TTC549 (cell line): ENCODE data around the gene CIB2.

Source experiments
- FAIRE-seq: peaks from 2 replicates; lab custom pipeline; 2012; peaks lifted over from hg19 to GRCh38; lab: Jason Lieb, UNC

Gene CIB2

DNA sequence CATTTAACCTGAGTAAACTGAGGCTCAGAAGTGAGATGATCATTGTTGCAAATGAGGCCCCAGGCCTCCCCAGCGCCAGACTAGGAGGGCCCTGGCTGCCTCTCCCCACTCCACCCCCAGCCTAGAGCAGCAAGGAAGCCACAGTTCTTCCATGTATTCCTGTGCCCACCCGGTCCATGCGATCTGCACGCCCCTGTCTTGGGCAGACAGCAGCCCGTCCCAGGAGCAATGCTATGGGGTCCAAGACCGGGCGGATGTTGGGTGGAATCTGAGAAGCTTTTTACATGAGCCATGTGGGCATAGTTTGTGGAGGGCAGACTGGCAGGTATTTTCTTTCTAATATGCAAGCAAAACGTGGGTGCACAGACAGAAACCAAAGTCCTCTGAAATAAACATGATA lies 23.8 kb downstream of the CIB2 start:
- FAIRE-seq, result no peak

DNA sequence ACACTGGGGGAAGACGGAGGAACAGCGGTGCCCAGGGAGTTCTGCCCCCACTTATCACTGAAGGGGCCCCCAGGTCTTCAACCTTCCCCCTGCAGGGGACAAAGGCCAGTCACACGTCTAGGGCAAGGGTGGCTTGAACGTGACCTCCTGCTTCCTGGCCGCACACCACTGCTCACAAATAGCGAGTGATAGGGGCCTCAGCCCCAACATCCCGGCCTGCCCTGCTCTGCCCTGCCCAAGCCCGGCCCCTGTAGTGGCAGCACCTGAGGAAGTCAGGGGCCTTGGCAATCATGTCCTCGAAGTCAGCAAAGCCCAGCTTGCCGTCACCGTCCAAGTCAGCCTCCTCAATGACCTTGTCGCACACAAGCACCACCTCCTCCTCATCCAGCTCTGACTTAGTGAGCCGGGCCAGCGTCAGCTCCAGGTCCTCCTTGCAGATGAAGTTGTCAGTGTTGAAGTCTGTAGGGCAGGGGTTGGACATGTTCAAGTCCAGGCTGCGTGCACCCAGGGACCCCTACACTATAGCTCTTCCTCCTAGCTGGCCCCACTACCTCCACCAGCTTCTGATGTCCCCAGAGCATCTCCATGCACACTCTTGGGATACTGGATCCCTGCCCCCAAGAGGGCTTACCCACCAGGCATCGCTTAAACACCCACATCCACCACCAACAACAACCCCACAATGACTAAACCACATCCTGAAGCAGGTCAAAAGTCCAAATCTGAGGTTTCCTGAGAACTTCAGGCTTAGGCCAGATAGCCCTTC lies 25.6 kb downstream of the CIB2 start:
- no peak for FAIRE-seq

DNA sequence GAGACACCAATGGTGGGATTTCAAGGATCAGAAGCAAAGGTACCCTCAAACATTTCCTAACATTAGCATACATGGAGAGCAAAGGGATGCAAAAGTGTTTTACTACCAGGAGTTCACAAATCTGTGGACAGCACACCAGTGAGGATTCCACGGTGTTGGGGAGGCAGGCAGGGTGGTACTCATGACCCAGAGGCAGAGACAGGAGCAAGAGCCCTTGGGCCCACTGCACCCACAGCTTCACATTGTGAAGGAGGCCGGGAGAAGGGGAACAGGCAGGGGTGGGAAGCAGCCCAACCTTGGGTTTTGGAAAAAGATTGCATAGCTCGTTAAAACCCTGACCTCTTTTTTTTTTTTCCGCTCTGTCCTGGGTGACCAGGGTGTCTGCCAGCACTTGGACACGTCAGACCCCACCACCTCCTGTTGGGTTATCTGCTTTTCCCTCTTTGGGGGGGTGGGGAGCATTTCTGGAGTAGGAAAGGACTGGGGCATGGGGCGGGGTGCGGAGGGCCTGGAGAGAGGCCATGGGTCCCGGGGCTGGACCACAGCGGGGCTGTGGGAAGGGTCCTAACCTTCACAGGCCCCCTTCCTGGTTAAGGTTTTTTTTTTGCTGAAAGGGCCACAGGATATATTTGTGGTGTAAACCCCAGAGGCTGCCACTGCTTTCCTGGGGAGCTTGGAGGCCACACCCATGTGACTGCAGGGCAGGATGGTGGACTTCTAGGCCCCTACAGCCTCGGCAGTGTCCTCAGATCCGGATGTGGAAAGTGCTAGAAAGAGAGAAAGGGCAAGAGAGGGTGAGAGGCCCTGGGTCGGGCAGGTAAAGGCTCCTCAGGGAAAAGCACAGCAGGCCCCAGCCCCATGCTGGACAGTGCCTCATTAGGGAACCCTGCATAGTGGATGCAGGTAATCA lies 26.4 kb downstream of the CIB2 start:
- no peak for FAIRE-seq

DNA sequence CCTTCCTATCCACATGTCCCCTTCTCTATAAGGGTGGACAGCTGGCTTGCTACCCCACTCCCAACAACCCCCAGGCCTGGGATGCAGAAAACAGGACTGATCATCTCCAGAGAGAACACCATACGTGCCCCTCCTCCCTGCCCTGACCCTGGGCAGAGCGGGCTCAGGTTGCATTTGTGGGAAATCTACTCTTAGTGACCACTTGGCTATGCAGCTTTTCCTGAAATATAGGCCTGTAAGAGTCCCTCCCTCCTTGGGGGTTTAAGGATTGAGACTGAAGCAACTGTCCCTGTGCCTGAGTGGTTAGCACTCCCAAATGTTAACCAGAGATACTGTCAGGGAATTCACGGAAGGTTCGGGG lies 27.1 kb downstream of the CIB2 start:
- FAIRE-seq, result no peak

DNA sequence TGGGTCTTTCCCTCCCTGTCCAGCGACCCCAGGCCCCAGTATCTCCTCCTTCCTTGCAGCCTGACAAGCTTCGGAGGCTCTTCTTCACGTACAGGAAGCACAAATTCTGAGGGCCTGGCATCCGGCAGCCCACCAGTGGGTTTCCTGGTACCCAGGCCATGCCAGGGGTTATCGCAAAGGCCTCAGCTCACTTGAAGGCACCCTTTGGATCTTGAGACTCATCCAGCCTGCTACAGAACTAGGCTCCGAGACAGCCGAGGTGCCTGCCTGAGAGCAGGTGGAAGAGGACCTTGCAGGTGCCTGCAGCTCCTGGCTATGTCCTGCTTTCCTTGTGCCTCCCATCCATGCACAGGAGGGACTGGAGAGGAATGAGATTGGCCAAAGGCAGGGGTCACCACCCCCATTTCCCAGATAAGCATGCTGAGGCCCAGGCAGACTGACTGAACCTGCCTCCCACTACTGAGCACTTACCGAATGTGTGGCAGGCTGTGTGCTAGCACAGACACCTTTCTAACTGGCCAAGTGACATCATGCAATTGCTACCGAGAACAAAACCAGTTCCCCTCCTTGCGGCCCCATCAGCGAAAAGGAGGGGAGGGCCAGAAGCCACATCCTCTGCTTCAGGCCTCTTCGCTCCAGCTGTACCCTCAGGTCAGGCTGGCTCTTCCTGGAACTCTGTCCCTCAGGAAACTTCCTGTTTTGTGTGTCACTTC lies 27.7 kb downstream of the CIB2 start:
- FAIRE-seq, result no peak

DNA sequence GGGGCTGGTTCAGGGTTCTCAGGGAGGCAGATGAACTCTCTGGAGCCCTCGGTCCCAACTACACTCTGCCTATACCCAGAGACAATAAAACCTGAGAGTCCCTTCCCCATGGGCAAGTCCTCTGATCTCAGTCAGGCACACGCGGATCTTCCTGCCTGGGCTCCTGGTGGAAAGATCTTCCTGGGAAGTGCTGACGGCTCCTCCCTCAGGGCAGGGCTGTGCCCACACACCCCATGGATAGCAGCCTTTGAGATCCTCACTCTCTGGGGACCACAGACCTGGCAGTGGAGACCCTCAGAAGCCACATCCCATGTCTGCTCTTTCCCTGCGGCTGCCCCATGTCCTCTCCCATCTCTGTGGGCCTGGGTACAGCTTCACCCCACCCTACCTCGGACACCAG lies 28.5 kb downstream of the CIB2 start:
- no peak for FAIRE-seq

DNA sequence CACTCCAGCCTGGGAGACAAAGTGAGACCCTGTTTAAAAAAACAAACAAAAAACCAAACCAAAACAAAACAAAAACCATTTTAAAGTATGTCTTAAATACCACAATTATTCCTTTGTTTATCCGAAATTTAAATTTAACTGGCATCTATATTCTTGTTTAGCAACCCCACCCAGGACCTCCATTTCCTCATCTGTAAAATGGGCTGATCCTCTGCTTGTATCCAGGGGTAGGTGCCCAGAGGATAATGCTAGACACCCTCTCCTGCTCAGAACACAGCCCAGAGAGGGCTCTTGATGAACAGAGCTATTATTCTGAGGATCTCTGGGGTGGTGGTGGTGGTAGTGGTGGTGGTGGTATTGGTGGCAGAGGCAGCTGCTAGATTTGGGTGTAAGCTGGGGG lies 29.0 kb downstream of the CIB2 start:
- FAIRE-seq, result no peak

DNA sequence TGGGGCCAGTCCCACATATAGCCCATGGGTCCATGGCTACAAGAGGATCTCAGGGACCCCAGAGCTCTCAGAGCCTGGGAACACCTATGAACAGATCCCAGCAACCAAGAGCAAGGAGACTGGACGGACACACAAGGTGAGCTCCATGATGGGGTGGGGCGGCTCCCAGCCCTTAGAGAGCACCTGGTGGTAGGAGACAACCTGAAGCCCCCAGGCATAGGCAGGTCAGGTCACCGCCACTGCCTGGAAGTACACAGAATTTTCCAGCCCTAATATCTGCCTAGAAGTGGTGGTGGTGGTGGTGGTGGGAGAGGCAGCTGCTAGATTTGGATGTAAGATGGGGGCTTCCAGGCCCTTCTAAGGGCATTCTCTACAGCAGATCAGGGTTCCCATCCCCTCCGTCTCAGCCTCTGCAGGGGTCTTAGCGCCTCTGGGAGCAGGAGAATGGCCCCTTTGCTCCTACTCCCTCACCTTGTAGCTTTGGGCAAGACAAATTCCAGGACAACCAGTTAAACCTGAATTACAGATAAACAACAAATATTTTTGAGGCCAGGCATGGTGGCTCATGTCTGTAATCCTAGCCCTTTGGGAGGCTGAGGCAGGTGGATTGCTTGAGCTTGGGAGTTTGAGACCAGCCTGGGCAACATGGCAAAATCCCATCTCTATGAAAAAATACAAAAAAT lies 29.7 kb downstream of the CIB2 start:
- no peak for FAIRE-seq

DNA sequence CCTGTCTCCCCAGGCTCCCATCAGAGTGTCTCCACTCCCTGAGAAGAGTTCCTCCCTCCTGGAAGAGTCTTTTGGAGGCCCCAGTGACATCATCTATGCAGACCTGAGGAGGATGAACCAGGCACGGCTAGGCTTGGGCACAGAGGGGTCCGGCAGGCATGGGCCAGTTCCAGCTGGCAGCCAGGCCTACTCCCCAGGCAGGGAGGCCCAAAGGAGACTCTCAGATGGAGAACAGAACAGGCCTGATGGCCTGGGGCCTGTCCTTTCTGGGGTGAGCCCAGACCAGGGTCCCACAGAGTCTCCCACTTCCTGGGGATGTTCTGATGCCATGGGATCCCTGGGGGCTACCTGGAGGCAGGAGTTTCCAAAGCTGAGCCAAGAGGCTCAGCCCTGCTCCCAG lies 30.4 kb downstream of the CIB2 start:
- no peak for FAIRE-seq

DNA sequence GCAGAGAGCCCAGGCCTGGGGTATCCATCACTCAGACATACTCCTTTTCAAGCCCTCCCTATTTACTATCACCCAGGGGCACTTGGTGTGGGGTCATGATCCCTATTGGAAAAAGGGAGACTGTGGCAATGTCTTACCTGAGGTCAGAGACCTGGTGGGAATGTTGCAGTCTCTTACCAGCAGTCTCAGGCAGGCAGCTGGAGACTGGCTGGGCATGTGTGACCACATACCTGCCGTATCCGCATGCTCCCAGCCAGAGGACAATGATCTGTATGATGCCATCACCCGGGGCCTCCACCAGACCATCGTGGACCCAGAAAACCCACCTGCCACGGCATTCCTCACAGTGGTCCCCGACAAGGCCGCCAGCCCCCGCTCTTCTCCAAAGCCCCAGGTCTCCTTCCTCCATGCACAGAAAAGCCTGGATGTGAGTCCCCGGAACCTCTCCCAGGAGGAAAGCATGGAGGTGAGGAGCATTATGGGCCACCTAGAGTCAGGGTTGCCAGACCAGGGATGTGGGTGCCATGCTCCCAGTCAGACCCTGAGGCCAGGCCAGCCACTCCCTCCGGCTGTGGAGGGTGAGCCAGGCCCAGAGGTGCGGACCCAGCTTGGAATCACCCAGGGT lies 33.0 kb downstream of the CIB2 start:
- FAIRE-seq, result no peak

DNA sequence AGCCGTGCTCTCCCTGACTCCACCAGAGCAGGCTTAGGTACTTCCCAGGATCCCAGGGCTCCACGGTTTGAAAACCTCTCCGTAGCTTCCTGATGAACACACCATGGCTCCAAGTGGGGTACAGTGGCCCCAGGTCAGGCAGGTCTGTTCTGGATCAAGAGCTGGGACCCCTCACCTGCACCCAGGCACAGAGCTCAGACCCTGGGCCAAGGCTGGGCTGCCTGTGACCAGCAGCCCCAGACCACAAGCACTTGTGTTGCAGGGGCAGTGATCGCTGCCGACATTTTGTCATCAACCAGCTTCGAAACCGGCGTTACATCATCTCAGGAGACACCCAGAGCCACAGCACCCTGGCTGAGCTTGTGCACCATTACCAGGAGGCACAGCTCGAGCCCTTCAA lies 33.6 kb downstream of the CIB2 start:
- no peak for FAIRE-seq

DNA sequence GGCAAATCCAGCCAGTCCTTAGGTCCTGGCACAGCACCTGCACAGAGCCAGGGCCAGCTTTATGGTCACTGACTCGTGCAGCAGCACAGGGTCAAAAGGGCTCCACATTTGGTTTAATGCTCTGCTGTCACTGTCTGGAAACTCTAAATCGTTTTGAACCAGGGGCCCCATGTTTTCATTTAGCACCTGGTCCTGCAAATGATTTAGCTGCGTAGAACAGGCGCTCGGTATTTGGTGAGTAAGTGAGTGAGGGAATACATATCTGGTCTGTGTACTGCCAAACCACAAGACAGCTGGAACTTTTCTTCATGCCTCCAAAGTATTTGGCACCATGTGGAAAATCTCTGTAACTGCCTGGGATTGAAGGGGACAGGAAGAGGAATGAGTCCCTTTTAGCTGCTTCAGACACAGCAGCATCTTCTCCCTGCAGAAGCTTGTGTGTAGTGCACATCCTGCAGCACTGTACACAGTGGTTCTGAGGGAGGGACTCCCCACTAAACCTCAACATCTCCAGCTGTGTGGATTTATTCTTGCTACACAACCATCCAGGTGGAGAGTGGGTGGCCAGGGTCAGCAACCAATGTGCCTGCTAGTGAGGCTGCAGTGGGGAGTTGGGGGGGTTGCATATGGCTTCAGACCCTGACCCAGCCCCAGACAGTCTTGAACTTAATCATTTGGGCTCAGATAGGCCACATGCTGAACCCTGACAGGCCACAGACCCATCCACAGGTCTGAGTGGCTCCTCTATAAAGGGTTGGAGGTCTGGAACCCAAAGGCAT lies 37.8 kb downstream of the CIB2 start:
- FAIRE-seq, result no peak

DNA sequence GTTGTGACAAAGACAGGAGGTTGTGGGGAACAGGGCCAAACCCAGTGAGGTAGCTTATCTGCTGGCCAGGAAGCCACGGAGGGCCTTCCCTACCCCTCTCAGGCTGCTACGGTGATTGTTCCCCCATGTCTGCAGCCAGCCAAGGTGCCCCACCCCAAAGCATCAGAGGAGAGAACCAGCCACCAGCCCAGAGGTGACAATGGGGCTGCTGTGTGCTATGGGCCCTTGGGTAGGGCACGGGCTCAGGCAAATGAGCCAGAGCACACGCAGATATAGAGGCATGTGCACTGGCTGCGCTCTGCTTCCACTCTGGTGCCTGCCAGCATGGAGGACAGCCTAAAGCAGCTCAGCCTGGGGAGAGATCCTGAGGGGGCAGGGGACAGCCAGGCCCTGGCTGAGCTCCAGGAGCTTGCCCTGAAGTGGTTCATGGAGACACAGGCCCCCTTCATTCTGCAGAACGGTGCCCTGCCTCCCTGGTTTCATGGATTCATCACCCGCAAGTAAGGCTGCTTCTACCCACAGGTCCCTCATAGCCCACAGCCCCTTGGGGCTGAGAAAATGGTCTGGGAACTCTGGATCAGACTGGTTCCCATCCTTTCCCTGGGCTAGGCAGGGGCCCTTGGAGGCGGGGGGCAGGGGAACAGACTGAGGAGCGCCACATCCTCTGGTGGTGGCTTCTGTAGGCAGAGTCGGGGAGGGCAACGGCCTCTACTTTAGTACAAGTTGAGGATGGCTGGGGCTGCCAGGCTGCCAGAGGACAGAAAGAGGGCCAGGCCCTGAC lies 38.8 kb downstream of the CIB2 start, which contains the start of gene SH2D7:
Gene SH2D7, plus strand, starts transcription at position 301 of the 781 bp plus-strand sequence. Its CDS starts 24 bp downstream, at position 325.
- no peak for FAIRE-seq

DNA sequence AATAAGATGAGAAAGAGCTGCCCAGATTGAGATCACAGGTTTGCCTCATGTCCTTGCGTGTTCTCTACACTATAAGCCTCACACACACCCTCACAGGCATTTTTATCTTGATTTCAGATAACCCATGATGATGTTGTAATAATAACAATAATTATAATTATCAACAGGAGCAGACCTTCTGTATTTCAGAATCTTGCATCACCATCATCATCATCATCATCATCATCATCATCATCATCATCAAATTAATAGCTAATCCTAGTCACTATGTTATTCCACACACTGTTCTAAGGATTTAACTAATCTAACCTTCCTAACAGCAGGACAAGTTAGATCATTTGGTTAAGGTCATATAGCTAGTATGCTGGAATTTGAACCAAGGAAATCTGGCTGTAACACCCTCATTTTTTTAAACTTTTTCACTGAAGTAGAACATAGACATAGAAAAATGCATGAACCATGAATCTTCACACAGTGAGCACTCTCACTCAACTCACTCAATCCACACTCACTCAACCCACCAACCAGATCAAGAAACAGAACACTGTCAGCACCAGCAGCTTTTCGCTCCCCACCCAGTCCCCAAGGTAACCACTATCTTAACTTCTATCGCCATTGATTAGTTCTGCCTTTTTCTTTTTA lies 40.7 kb downstream of the CIB2 start:
- no peak for FAIRE-seq

DNA sequence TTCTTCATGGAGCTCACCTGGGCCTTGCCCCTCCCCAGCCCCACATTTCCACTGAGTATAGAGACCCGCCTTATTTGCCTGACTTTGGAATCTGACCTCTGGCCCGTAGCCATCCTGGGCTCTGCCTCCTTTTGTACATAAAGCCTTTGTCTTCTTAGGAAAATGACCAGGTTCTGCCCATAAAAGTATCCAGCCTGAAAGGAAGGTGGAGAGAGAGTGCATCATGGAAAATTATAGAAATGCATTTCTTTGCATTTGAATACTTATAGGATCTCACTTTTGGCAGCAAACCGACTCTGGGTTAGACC lies 42.5 kb downstream of the CIB2 start:
- no peak for FAIRE-seq

DNA sequence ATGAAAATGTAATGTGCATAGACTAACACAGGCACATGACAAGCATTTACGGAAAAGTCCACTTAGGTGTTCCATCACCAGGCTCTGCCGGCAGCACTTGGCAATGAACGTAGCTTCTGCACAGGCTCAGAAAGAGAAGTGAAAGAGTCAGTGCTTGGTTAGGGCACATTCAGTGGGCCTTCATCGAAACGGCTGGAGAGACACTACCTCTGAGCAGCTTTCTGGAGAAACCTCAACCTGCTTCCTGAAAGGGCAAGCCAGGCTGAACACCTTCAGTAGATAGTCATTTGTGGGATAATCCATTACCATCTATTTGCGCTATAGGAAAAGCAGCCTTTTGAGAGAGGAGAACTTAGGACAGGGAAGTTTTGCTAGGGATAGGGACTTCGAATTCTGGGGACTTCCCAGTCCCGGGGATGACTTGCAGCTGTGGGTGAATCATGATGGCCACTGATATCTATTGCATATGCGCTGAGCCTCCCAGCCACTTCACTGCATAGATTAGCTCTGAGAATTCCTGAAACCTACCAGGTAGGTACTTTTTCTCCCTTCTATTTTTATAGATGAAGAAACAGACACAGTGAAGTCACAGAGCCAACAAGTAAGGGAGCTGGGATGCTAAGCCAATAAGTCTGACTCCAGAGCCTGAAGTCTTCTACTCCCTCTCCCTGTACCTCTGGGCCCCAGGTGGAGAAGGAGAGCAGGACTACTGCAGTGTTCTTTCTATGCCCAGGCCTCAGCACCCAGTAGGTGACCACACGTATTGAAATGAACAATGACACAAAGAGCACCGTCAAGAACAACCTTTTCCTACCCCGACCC lies 43.1 kb downstream of the CIB2 start:
- FAIRE-seq, result no peak

DNA sequence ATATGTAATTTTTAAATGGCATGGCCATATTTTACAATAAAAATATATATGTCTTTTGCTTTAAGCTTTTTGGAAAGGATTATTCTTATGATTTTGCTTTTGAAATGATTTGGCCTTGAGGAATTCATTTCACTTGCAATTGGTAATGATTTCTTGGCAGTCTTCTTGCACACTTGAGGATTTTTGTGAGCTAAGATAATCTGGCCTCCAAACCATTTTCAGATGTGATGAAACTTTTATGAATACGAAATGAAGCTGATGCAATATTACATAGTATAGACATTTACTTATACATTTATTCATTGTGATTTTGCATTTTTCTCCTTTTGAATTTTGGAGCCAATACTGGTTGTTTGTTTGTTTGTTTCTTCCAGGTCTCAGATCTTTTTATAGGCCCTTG lies 45.3 kb downstream of the CIB2 start:
- FAIRE-seq, result no peak

DNA sequence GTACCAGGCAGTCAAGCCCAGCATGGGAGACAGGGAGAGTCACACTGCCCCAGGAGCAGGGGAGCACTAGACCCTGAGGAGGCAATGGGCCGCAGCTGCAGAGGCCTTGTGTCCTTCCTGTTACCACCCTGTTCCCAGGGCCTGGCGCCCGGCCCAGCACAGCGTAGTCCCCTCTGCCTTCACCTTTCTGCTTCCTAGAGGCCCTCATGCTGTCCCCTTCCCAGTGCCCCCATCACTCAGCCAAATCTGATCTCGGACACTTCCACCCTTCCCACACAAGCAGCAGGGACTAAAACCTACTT lies 46.8 kb downstream of the CIB2 start:
- FAIRE-seq, result no peak
